ENCODE results near the gene MYO1E.

Gene MYO1E

GRCh38 chr15:59223736-59224135 lies 148.9 kb downstream of the MYO1E start:
- DNase-seq = no peak

GRCh38 chr15:59222906-59223550 lies 149.6 kb downstream of the MYO1E start:
- DNase-seq = no peak

GRCh38 chr15:59221511-59222505 lies 150.9 kb downstream of the MYO1E start:
- no peak for DNase-seq

- no peak for DNase-seq
Observed at GRCh38 chr15:59218710-59219109, 154.0 kb downstream of the MYO1E start.

- DNase-seq = no peak
Observed at GRCh38 chr15:59217876-59218498, 154.7 kb downstream of the MYO1E start.

GRCh38 chr15:59216911-59217310 lies 155.8 kb downstream of the MYO1E start:
- no peak for DNase-seq

GRCh38 chr15:59210186-59210585 lies 162.5 kb downstream of the MYO1E start:
- DNase-seq = no peak

- DNase-seq = no peak
Observed at GRCh38 chr15:59208613-59209249, 163.9 kb downstream of the MYO1E start.

- no peak for DNase-seq
Observed at GRCh38 chr15:59206623-59207183, 166.0 kb downstream of the MYO1E start, which contains the start of gene LDHAL6B. TSS of gene LDHAL6B (plus strand) at chr15:59206843. CDS start at chr15:59206941, 98 bp downstream.

GRCh38 chr15:59205839-59206622 lies 166.6 kb downstream of the MYO1E start:
- DNase-seq = no peak

GRCh38 chr15:59203657-59204056 lies 169.0 kb downstream of the MYO1E start:
- DNase-seq = no peak

GRCh38 chr15:59203008-59203407 lies 169.7 kb downstream of the MYO1E start:
- no peak for DNase-seq

GRCh38 chr15:59200560-59200959 lies 172.1 kb downstream of the MYO1E start:
- no peak for DNase-seq

- no peak for DNase-seq
Observed at GRCh38 chr15:59199626-59200465, 172.8 kb downstream of the MYO1E start.

- DNase-seq = no peak
Observed at GRCh38 chr15:59197454-59197853, 175.2 kb downstream of the MYO1E start.

- no peak for DNase-seq
Observed at GRCh38 chr15:59196416-59196815, 176.3 kb downstream of the MYO1E start.

GRCh38 chr15:59194639-59195325 lies 177.9 kb downstream of the MYO1E start:
- no peak for DNase-seq

- DNase-seq = no peak
Observed at GRCh38 chr15:59191855-59192237, 180.8 kb downstream of the MYO1E start.

- no peak for DNase-seq
Observed at GRCh38 chr15:59190291-59190690, 182.4 kb downstream of the MYO1E start.

- no peak for DNase-seq
Observed at GRCh38 chr15:59189241-59189640, 183.4 kb downstream of the MYO1E start.
